HUES48 (cell line): ENCODE data around the gene CBX7.

Source experiments
- H3K27ac ChIP-seq: one replicate; pipeline ENCODE4 v1.7.0; 2013; ENCODE audit warnings: low read depth, low read length, inconsistent platforms
- H3K27me3 ChIP-seq: 2 replicates; pipeline ENCODE4 v1.6.1; 2013; ENCODE audit warnings: mild to moderate bottlenecking, low read length; ENCODE audit not compliant: control insufficient read depth, insufficient read depth
- H3K36me3 ChIP-seq: 2 replicates; pipeline ENCODE4 v1.6.1; 2013; ENCODE audit warnings: low read length; ENCODE audit not compliant: control insufficient read depth, insufficient read depth
- H3K4me1 ChIP-seq: 2 replicates; pipeline ENCODE4 v1.6.1; 2013; ENCODE audit warnings: mild to moderate bottlenecking, low read length; ENCODE audit not compliant: control insufficient read depth, insufficient read depth
- H3K4me3 ChIP-seq: 2 replicates; pipeline ENCODE4 v1.5.1; 2013; ENCODE audit warnings: mild to moderate bottlenecking, low read depth, low read length
- H3K9ac ChIP-seq: 2 replicates; pipeline ENCODE4 v1.6.1; 2013; ENCODE audit warnings: mild to moderate bottlenecking, low read depth, low read length, moderate library complexity
- H3K9me3 ChIP-seq: 2 replicates; pipeline ENCODE4 v1.6.1; 2013; ENCODE audit warnings: low read length; ENCODE audit not compliant: control insufficient read depth, insufficient read depth

The CBX7 gene

GRCh38 chr22:39087098-39087497, 65.4 kb downstream of the CBX7 start:
- no peak overlapping the region for H3K4me3 ChIP-seq
- H3K27me3 ChIP-seq, result no peaks in the 10 kb centered on the region
- H3K36me3 ChIP-seq, result no peaks in the 10 kb centered on the region
- no peaks in the 10 kb centered on the region for H3K9me3 ChIP-seq
- no peak overlapping the region for H3K9ac ChIP-seq
- peaks cover 12% of the 10 kb centered on the region for H3K4me1 ChIP-seq
- no peak overlapping the region for H3K27ac ChIP-seq

GRCh38 chr22:39084666-39085065, 67.8 kb downstream of the CBX7 start:
- no peak overlapping the region for H3K4me3 ChIP-seq
- H3K36me3 ChIP-seq, result no peaks in the 10 kb centered on the region
- H3K4me1 ChIP-seq, result peaks cover 12% of the 10 kb centered on the region
- H3K9ac ChIP-seq, result no peak overlapping the region
- no peak overlapping the region for H3K27ac ChIP-seq
- no peaks in the 10 kb centered on the region for H3K27me3 ChIP-seq
- H3K9me3 ChIP-seq, result no peaks in the 10 kb centered on the region

- Histone ChIP-seq H3K4me1 (peaks cover 12% of the 10 kb centered on the region), H3K9me3 (no peaks in the 10 kb centered on the region), H3K27ac (no peak overlapping the region), H3K4me3 (no peak overlapping the region), H3K9ac (no peak overlapping the region), H3K36me3 (no peaks in the 10 kb centered on the region), H3K27me3 (no peaks in the 10 kb centered on the region)
Measured at GRCh38 chr22:39083212-39084165, 69.0 kb downstream of the CBX7 start.

GRCh38 chr22:39081598-39081997, 70.9 kb downstream of the CBX7 start:
- H3K27me3 ChIP-seq, result no peaks in the 10 kb centered on the region
- H3K4me1 ChIP-seq, result peaks cover 4% of the 10 kb centered on the region; the same call in 1 of the 2 replicates
- no peak overlapping the region for H3K4me3 ChIP-seq
- H3K27ac ChIP-seq, result no peak overlapping the region
- no peaks in the 10 kb centered on the region for H3K36me3 ChIP-seq
- H3K9ac ChIP-seq, result no peak overlapping the region
- no peaks in the 10 kb centered on the region for H3K9me3 ChIP-seq

- no peak overlapping the region for H3K27ac ChIP-seq
- H3K9me3 ChIP-seq, result no peaks in the 10 kb centered on the region
- H3K36me3 ChIP-seq, result no peaks in the 10 kb centered on the region
- H3K9ac ChIP-seq, result no peak overlapping the region
- no peak overlapping the region for H3K4me3 ChIP-seq
- no peaks in the 10 kb centered on the region for H3K27me3 ChIP-seq
- H3K4me1 ChIP-seq, result peaks cover 4% of the 10 kb centered on the region; the same call in 1 of the 2 replicates
Measured at GRCh38 chr22:39081016-39081415, 71.5 kb downstream of the CBX7 start.
